22Rv1 (cell line): ENCODE data around the gene NEAT1.

ENCODE experiments used
- ZFX ChIP-seq: fragments of 450-650 bp; IDR thresholded peaks from 2 replicates; pipeline ENCODE4 v1.6.1; 2017; ENCODE audit warnings: antibody characterized with exemption, borderline replicate concordance
- TF ChIP-seq, protein P1 (sequence below): fragments of 450-650 bp; IDR thresholded peaks from 2 replicates; pipeline ENCODE4 v1.5.1; 2017; ENCODE audit warnings: mild to moderate bottlenecking

- TF ChIP-seq, protein P1, sequence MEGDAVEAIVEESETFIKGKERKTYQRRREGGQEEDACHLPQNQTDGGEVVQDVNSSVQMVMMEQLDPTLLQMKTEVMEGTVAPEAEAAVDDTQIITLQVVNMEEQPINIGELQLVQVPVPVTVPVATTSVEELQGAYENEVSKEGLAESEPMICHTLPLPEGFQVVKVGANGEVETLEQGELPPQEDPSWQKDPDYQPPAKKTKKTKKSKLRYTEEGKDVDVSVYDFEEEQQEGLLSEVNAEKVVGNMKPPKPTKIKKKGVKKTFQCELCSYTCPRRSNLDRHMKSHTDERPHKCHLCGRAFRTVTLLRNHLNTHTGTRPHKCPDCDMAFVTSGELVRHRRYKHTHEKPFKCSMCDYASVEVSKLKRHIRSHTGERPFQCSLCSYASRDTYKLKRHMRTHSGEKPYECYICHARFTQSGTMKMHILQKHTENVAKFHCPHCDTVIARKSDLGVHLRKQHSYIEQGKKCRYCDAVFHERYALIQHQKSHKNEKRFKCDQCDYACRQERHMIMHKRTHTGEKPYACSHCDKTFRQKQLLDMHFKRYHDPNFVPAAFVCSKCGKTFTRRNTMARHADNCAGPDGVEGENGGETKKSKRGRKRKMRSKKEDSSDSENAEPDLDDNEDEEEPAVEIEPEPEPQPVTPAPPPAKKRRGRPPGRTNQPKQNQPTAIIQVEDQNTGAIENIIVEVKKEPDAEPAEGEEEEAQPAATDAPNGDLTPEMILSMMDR = no peak
- no peak for TF ChIP-seq ZFX
Measured at GRCh38 chr11:65430406-65431217, 8.0 kb downstream of the NEAT1 start.
